Measurements from ENCODE around the gene LAMC3. TPM values are rescaled to one million over a fixed set of nuclear protein-coding genes. Genes with fewer than 3 reads are reported as not detected.

The LAMC3 gene
- total RNA-seq, 1 experiment from 2014 or later, result 4.6 TPM

GRCh38 chr9:130990306-130990977 is 18.5 kb upstream of the LAMC3 start:
- no peaks in the 10 kb centered on the region for H3F3A ChIP-seq (ENCODE audit: low read length, unreplicated experiment)
- no TSS peak for BruUV-seq (replicated peaks)
- no peaks in the 10 kb centered on the region for H3K9me3 ChIP-seq (ENCODE audit: low read length)
- no peaks in the 10 kb centered on the region for H3K4me1 ChIP-seq (ENCODE audit: insufficient read depth, low read length)
- ATAC-seq, result no peak
- ChIA-PET CTCF (no interaction called here), POLR2A (ENCODE audit: unreplicated experiment) (no interaction called here)
- H3K27ac ChIP-seq (ENCODE audit: low read length), result no peak overlapping the region
- H3K27me3 ChIP-seq (ENCODE audit: low read length), result no peaks in the 10 kb centered on the region
- no peaks in the 10 kb centered on the region for H3K9me2 ChIP-seq (replicated peaks; ENCODE audit: low read length)
- H3K36me3 ChIP-seq (ENCODE audit: low read depth, low read length), result no peaks in the 10 kb centered on the region
- no peak overlapping the region for H3K9ac ChIP-seq (ENCODE audit: low read length)
- no peak overlapping the region for H3K4me3 ChIP-seq (ENCODE audit: low read length)
- no peaks in the 10 kb centered on the region for H4K20me1 ChIP-seq (ENCODE audit: low read length)
- TF ChIP-seq, protein P1, sequence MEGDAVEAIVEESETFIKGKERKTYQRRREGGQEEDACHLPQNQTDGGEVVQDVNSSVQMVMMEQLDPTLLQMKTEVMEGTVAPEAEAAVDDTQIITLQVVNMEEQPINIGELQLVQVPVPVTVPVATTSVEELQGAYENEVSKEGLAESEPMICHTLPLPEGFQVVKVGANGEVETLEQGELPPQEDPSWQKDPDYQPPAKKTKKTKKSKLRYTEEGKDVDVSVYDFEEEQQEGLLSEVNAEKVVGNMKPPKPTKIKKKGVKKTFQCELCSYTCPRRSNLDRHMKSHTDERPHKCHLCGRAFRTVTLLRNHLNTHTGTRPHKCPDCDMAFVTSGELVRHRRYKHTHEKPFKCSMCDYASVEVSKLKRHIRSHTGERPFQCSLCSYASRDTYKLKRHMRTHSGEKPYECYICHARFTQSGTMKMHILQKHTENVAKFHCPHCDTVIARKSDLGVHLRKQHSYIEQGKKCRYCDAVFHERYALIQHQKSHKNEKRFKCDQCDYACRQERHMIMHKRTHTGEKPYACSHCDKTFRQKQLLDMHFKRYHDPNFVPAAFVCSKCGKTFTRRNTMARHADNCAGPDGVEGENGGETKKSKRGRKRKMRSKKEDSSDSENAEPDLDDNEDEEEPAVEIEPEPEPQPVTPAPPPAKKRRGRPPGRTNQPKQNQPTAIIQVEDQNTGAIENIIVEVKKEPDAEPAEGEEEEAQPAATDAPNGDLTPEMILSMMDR (conservative IDR thresholded peaks at IDR 0.05; ENCODE audit: low read depth, low read length), result no peak
- TF ChIP-seq EZH2 (IDR thresholded peaks at IDR 0.05; ENCODE audit: low read length, unreplicated experiment) (no peak), EZH2phosphoT487 (IDR thresholded peaks at IDR 0.05; ENCODE audit: borderline replicate concordance, low read length) (no peak)
- intact Hi-C loops (cut with micrococcal nuclease), result no loop called here
- DNase-seq, result no peak
- H3K79me2 ChIP-seq (ENCODE audit: low read length), result no peaks in the 10 kb centered on the region
- no peak overlapping the region for H3K4me2 ChIP-seq (ENCODE audit: low read length)
- no peak overlapping the region for H2AFZ ChIP-seq (ENCODE audit: low read length)

DNA sequence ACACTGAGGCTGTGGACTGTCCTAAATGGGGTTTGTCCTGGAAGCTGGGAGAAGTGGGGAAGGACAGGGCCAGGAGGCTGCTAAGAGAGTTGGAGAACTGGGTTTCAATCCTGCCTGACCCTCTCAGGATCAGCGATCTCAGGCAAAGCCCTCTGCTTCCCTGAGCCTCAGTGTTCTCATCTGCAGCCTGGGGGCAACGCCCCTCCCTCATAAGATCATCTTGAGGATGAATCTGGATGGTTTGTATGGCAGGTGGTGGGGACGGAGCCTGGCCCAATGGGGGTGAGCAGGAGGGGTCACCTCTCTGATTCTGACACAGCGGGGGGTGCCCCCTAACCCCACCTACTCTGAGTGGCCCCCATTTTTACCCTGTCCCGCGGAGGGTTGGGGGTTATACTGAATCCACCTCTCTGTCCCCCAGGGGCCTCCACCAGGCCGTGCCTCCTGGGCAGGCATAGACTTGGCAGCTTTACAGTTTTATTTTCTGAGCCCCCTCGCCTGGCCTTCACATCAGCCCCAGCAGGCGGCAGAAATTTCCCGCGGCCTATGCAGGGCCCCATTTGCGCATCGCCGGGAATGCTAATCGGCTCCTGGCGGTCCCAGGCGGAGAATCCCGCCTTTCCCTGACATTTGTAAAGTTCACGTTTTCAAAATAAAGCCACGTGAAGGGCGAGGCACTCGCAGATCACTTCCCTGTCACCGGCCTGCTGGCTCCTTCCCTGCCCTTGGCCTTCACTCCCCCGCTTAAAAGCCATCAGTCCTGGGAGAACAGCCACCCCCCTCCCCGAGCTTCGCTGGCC is 17.8 kb upstream of the LAMC3 start:
- H3F3A ChIP-seq (ENCODE audit: low read length, unreplicated experiment), result no peaks in the 10 kb centered on the region
- H3K4me3 ChIP-seq (ENCODE audit: low read length), result no peak overlapping the region
- no peaks in the 10 kb centered on the region for H3K9me3 ChIP-seq (ENCODE audit: low read length)
- H2AFZ ChIP-seq (ENCODE audit: low read length), result no peak overlapping the region
- H3K9ac ChIP-seq (ENCODE audit: low read length), result no peak overlapping the region
- CTCF ChIA-PET, result no interaction called here
- no TSS peak for BruUV-seq (replicated peaks)
- H3K4me2 ChIP-seq (ENCODE audit: low read length), result no peak overlapping the region
- H3K4me1 ChIP-seq (ENCODE audit: insufficient read depth, low read length), result no peaks in the 10 kb centered on the region
- H3K27ac ChIP-seq (ENCODE audit: low read length), result no peak overlapping the region
- intact Hi-C loops (cut with micrococcal nuclease), result no loop called here
- H3K79me2 ChIP-seq (ENCODE audit: low read length), result no peaks in the 10 kb centered on the region
- H3K9me2 ChIP-seq (replicated peaks; ENCODE audit: low read length), result no peaks in the 10 kb centered on the region
- no peaks in the 10 kb centered on the region for H3K27me3 ChIP-seq (ENCODE audit: low read length)
- DNase-seq, result no peak
- H3K36me3 ChIP-seq (ENCODE audit: low read depth, low read length), result no peaks in the 10 kb centered on the region
- POLR2A ChIA-PET (ENCODE audit: unreplicated experiment), result no interaction called here
- TF ChIP-seq EZH2phosphoT487 (IDR thresholded peaks at IDR 0.05; ENCODE audit: borderline replicate concordance, low read length) (no peak), EZH2 (IDR thresholded peaks at IDR 0.05; ENCODE audit: low read length, unreplicated experiment) (no peak)
- TF ChIP-seq, protein P1 (conservative IDR thresholded peaks at IDR 0.05; ENCODE audit: low read depth, low read length), result no peak
- H4K20me1 ChIP-seq (ENCODE audit: low read length), result no peaks in the 10 kb centered on the region
- no peak for ATAC-seq
